Loucy (cell line): Measurements from ENCODE around the gene MMP7.

Source experiments
- H2AFZ ChIP-seq: fragments of 200-600 bp; sonication (generic); 2 replicates; pipeline ENCODE4 v1.6.0; 2016; ENCODE audit warnings: antibody characterized with exemption, mild to moderate bottlenecking, low read length, moderate library complexity
- H3F3A ChIP-seq: fragments of 200-600 bp; 2 replicates; pipeline ENCODE4 v1.6.0; 2016; ENCODE audit warnings: antibody characterized with exemption, low read depth, mild to moderate bottlenecking
- H3K27me3 ChIP-seq: fragments of 200-600 bp; sonication (generic); 2 replicates; pipeline ENCODE4 v1.6.1; 2014; ENCODE audit warnings: low read length, mild to moderate bottlenecking; ENCODE audit not compliant: insufficient read depth, poor library complexity, severe bottlenecking
- H3K36me3 ChIP-seq: fragments of 200-600 bp; sonication (generic); 2 replicates; pipeline ENCODE4 v1.6.1; 2016; ENCODE audit warnings: low read length; ENCODE audit not compliant: insufficient read depth
- H3K4me1 ChIP-seq: fragments of 200-600 bp; sonication (generic); 2 replicates; pipeline ENCODE4 v1.5.1; 2014; ENCODE audit warnings: low read length, mild to moderate bottlenecking; ENCODE audit not compliant: insufficient read depth, poor library complexity, severe bottlenecking
- H3K4me2 ChIP-seq: fragments of 200-600 bp; sonication (generic); 2 replicates; pipeline ENCODE4 v1.6.0; 2014; ENCODE audit warnings: antibody characterized with exemption, low read length, low read depth, mild to moderate bottlenecking; ENCODE audit not compliant: poor library complexity, severe bottlenecking
- H3K4me3 ChIP-seq: fragments of 200-600 bp; sonication (generic); 2 replicates; pipeline ENCODE4 v1.5.1; 2014; ENCODE audit warnings: low read length, mild to moderate bottlenecking, mixed read lengths; ENCODE audit not compliant: poor library complexity, severe bottlenecking
- H3K79me2 ChIP-seq: fragments of 200-600 bp; sonication (generic); 2 replicates; pipeline ENCODE4 v1.6.1; 2014; ENCODE audit warnings: low read length; ENCODE audit not compliant: insufficient read depth
- H3K9ac ChIP-seq: fragments of 200-600 bp; sonication (generic); 2 replicates; pipeline ENCODE4 v1.6.0; 2014; ENCODE audit warnings: mild to moderate bottlenecking, low read depth, low read length, moderate library complexity; ENCODE audit not compliant: poor library complexity, severe bottlenecking
- H3K9me2 ChIP-seq: fragments of 200-600 bp; sonication (generic); replicated peaks from 2 replicates; pipeline ENCODE4 v1.6.1; 2016; ENCODE audit warnings: low read depth, low read length, mixed read lengths
- H3K9me3 ChIP-seq: fragments of 200-600 bp; sonication (generic); 2 replicates; pipeline ENCODE4 v1.6.1; 2014; ENCODE audit warnings: mild to moderate bottlenecking, antibody characterized with exemption, low read length, low read depth; ENCODE audit not compliant: insufficient read depth
- H4K20me1 ChIP-seq: fragments of 200-600 bp; sonication (generic); 2 replicates; pipeline ENCODE4 v1.6.0; 2014; ENCODE audit warnings: antibody characterized with exemption, low read length, mild to moderate bottlenecking; ENCODE audit not compliant: insufficient read depth, poor library complexity, severe bottlenecking
- EZH2phosphoT487 ChIP-seq: fragments of 200-600 bp; IDR thresholded peaks from 2 replicates; pipeline ENCODE4 v1.6.1; 2018; ENCODE audit warnings: antibody characterized with exemption, mild to moderate bottlenecking, moderate library complexity, borderline replicate concordance
- TF ChIP-seq, protein P1 (sequence below): fragments of 200-600 bp; sonication (generic); conservative IDR thresholded peaks from 2 replicates; pipeline ENCODE4 v1.5.1; 2014; ENCODE audit warnings: mild to moderate bottlenecking, antibody characterized with exemption, low read length

The MMP7 gene

DNA sequence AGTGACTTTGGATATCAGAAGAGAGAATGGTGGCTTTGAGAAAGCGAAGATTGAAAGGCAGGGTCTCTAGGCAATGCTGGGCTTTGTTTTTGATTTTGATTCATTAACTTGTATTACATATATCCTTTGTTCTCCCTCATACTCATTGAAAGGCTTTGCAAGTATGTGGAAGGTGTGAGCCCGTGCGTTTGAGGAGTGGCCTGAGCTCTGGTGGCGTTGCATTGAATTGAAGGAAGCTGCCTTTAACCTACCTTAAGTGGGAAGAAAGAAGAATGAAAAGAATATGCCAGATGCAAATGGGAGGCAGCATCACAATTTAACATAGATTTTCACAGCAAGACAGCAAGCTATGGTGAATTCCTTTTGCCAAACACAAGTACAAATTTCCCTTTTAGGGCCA, 6.7 kb downstream of the MMP7 start:
- Histone ChIP-seq H3K27me3 (no peaks in the 10 kb centered on the region), H3F3A (no peaks in the 10 kb centered on the region), H3K36me3 (no peaks in the 10 kb centered on the region), H3K4me1 (peaks cover 25% of the 10 kb centered on the region), H2AFZ (no peak overlapping the region; the same call in 1 of the 2 replicates), H4K20me1 (no peaks in the 10 kb centered on the region), H3K4me3 (no peak overlapping the region), H3K9me2 (no peaks in the 10 kb centered on the region), H3K79me2 (no peaks in the 10 kb centered on the region), H3K9me3 (no peaks in the 10 kb centered on the region), H3K9ac (no peak overlapping the region), H3K4me2 (no peak overlapping the region)
- TF ChIP-seq, protein P1, sequence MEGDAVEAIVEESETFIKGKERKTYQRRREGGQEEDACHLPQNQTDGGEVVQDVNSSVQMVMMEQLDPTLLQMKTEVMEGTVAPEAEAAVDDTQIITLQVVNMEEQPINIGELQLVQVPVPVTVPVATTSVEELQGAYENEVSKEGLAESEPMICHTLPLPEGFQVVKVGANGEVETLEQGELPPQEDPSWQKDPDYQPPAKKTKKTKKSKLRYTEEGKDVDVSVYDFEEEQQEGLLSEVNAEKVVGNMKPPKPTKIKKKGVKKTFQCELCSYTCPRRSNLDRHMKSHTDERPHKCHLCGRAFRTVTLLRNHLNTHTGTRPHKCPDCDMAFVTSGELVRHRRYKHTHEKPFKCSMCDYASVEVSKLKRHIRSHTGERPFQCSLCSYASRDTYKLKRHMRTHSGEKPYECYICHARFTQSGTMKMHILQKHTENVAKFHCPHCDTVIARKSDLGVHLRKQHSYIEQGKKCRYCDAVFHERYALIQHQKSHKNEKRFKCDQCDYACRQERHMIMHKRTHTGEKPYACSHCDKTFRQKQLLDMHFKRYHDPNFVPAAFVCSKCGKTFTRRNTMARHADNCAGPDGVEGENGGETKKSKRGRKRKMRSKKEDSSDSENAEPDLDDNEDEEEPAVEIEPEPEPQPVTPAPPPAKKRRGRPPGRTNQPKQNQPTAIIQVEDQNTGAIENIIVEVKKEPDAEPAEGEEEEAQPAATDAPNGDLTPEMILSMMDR, result no peak
- no peak for TF ChIP-seq EZH2phosphoT487

- Histone ChIP-seq H3K27me3 (no peaks in the 10 kb centered on the region), H4K20me1 (no peaks in the 10 kb centered on the region), H3K9ac (no peak overlapping the region), H3K79me2 (no peaks in the 10 kb centered on the region), H3K9me3 (no peaks in the 10 kb centered on the region), H3K4me3 (no peak overlapping the region), H3F3A (no peaks in the 10 kb centered on the region), H3K4me2 (no peak overlapping the region), H3K9me2 (no peaks in the 10 kb centered on the region), H3K36me3 (no peaks in the 10 kb centered on the region), H3K4me1 (peaks cover 25% of the 10 kb centered on the region), H2AFZ (no peak overlapping the region)
- TF ChIP-seq EZH2phosphoT487, result no peak
- TF ChIP-seq, protein P1, result no peak
These were observed 7.4 kb downstream of the MMP7 start for GRCh38 chr11:102523189-102523570.

DNA sequence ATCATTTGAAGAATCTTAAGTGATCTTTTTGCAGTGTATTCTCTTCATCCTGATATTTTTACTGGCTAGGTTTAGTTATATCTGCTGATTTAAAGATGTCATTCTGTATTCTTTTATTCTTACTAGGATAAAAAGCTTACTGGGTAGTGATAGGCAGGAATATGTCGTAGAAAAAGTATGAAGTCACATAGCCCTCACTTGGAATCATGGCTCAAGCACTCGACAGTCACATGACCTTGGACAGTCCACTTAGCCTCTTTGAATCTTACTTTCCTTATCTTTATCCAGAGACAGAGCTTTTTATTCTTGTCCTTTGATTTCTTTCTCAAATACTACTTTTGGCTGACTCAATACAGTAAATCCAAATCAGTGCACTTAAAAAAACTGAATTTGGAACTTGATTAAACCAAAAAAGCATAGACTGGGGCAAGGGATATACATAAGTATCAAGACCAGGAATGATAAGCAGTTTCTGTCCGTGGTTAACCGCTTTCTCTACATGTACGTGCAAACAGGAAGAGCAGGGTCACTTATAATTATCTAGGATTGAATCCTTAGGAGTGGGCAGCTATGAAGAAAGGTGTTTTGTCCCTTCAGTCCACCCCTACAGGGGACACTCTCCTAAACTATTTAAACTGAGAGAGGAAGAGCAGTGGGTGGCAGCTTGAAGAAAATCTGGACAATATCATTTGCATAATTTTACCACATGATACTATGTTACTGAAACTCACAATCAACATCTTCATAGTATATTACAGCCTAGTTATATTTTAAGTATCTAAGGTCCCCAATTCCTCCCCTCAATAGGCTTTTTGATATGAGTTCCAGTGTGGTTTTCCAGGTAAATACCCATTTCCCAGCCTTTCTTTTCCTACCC, 8.0 kb downstream of the MMP7 start:
- H3K4me1 ChIP-seq, result peaks cover 25% of the 10 kb centered on the region
- no peaks in the 10 kb centered on the region for H4K20me1 ChIP-seq
- H3F3A ChIP-seq, result no peaks in the 10 kb centered on the region
- TF ChIP-seq, protein P1, result no peak
- no peak for TF ChIP-seq EZH2phosphoT487
- H3K4me2 ChIP-seq, result peak overlapping the region; percentile 3
- no peak overlapping the region for H2AFZ ChIP-seq
- no peaks in the 10 kb centered on the region for H3K9me3 ChIP-seq
- H3K36me3 ChIP-seq, result no peaks in the 10 kb centered on the region
- H3K9me2 ChIP-seq, result no peaks in the 10 kb centered on the region
- no peak overlapping the region for H3K4me3 ChIP-seq
- H3K79me2 ChIP-seq, result no peaks in the 10 kb centered on the region
- no peaks in the 10 kb centered on the region for H3K27me3 ChIP-seq
- no peak overlapping the region for H3K9ac ChIP-seq
